GM18505 (cell line): ENCODE results near the gene MRNIP.
A peak's percentile ranks its signal among the peaks of the same experiment; 100 is the strongest.

Source experiments
- ATAC-seq: cut with Tn5 transposase; IDR thresholded peaks from one replicate; pipeline ENCODE4 v1.9.1; 2021; ENCODE audit not compliant: unreplicated experiment
- POLR2A ChIP-seq: IDR thresholded peaks from 4 replicates; pipeline ENCODE4 v1.6.1; 2011; ENCODE audit warnings: borderline replicate concordance; ENCODE audit not compliant: insufficient read depth, insufficient read length; ENCODE audit errors: extremely low read depth

Gene MRNIP

GRCh38 chr5:179823937-179824744 is 34.5 kb downstream of the MRNIP start:
- ATAC-seq, result no peak

GRCh38 chr5:179822444-179822990 is 36.1 kb downstream of the MRNIP start:
- no peak for TF ChIP-seq POLR2A
- ATAC-seq, result no peak

More at GRCh38 chr5:179823937-179824744, 34.5 kb downstream of the MRNIP start:
- no peak for TF ChIP-seq POLR2A

- ATAC-seq, result no peak
- TF ChIP-seq POLR2A, result no peak
These were observed 36.6 kb downstream of the MRNIP start for GRCh38 chr5:179822059-179822432.

- peak; percentile 38 for ATAC-seq
- TF ChIP-seq POLR2A, result peak; percentile 61
These were observed 37.1 kb downstream of the MRNIP start for GRCh38 chr5:179821298-179822058.

- peak; percentile 40 for ATAC-seq
- TF ChIP-seq POLR2A, result peak; percentile 99
These were observed 37.9 kb downstream of the MRNIP start, which contains the start of gene SQSTM1 for GRCh38 chr5:179820483-179821297. SQSTM1 (plus strand) TSS chr5:179820905; CDS start chr5:179820937, 32 bp downstream.

- no peak for TF ChIP-seq POLR2A
- ATAC-seq, result no peak
These were observed 38.5 kb downstream of the MRNIP start for GRCh38 chr5:179820127-179820482.

- TF ChIP-seq POLR2A, result peak; percentile 17
- ATAC-seq, result no peak
These were observed 39.1 kb downstream of the MRNIP start for GRCh38 chr5:179819296-179820126.

GRCh38 chr5:179818746-179819295 is 39.8 kb downstream of the MRNIP start:
- peak; percentile 61 for TF ChIP-seq POLR2A
- ATAC-seq, result peak; percentile 53

- no peak for TF ChIP-seq POLR2A
- no peak for ATAC-seq
These were observed 40.5 kb downstream of the MRNIP start for GRCh38 chr5:179817890-179818745.

GRCh38 chr5:179817470-179817840 is 41.2 kb downstream of the MRNIP start:
- no peak for TF ChIP-seq POLR2A
- no peak for ATAC-seq

- no peak for ATAC-seq
- TF ChIP-seq POLR2A, result no peak
These were observed 41.7 kb downstream of the MRNIP start for GRCh38 chr5:179816796-179817469.

GRCh38 chr5:179816401-179816795 is 42.2 kb downstream of the MRNIP start:
- ATAC-seq, result no peak
- no peak for TF ChIP-seq POLR2A
